ENCODE measurements around the gene SUB1.
"Not testable (repeated sequence)": the region's sequence is repeated elsewhere in the genome, so short reads cannot be mapped to it uniquely, and the experiment has no call there.

Gene SUB1

GRCh38 chr5:32600054-32600622, 14.8 kb downstream of the SUB1 start:
- DNase-seq (ENCODE audit: low read depth): no peak

DNA sequence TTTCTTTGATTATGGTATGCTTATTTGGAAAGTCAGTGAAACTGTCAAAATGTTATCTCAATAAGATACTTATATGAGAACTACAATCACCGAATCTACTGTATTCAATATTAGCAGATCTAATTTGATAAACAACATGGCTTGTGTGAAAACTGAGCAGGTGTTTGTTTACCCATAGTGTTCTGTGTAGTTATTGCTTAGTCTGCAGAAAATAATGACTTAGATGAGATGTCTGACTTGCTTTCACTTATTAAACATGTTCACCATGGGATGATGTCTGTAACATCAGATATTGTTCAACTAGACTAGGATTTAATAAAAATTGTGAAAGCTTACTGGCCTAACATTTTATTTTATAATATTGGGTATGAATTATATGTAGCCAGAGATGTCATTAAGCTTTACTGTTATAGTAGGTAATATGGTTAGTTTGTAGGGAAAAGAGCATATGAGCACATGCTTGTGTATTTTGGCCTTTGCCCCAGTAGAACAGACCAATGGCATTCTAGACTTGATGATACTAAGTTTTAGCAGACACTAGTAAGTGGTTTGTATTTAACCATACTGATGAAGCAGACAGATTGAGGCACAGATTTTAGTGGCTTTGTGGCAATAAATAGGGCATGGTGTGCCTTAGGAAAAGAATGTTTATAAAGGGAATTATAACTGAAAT, 16.4 kb downstream of the SUB1 start:
- no peak for DNase-seq (ENCODE audit: low read depth)

DNA sequence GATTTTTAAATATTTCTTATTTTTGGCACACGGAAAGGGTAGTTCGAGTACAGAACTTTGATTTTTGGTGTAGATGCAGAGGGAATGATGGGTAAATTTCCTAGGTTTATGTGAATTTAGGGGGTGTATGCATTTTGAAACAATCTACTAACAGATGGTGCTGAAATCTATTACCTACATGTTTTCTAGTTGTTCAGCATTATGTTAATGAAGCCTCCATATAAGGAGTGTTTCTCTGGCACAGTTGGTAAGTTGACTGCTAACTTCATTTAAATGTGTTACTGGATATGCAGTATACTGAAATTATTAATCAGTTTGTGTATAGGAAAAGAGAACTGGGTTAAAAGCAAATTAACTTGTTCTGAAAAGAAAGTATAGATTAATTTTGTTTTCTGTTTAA, 17.5 kb downstream of the SUB1 start:
- DNase-seq (ENCODE audit: low read depth): no peak

GRCh38 chr5:32604800-32605765, 19.7 kb downstream of the SUB1 start:
- DNase-seq (ENCODE audit: low read depth): no peak

DNA sequence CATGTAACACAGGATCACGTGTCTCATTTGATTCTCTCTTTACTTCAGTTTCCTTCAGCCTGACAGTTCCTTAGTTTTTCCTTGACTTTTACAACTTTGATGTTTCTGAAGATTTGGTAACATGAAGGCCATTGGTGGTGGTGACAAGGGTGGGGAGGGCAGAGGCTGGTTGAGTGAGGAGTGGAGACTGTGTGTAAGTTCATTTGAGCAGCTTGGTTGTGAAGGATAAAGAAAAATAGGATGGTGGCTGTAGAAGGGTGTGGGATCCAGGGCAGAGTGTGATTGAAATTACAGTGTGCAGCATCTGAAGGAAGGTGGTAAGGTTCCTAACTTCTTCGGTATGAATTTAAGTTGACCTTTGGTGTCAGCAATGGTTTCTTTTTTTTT, 20.4 kb downstream of the SUB1 start:
- no peak for DNase-seq (ENCODE audit: low read depth)

GRCh38 chr5:32612134-32612888, 27.0 kb downstream of the SUB1 start:
- no peak for DNase-seq (ENCODE audit: low read depth)

GRCh38 chr5:32613050-32613672, 27.8 kb downstream of the SUB1 start:
- DNase-seq (ENCODE audit: low read depth): peak; percentile 74

DNA sequence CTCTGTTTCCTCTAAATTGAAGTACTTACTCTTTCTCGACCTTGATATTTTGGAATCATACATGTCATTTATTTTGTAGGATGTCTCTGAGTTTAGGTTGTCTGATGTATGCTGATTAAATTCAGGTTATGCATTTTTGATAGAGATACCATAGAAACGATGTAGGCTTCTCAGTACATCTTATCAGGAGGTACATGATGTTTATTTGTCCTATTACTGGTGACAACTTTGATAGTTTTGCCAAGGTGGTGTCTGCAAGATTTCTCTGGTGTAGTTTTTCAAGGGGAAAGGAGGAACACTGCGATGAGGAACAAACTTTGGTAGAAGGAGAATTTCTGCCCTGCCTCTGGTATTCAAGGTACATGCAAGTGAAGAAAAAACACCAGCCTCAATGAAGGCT, 29.9 kb downstream of the SUB1 start:
- DNase-seq (ENCODE audit: low read depth): no peak

DNA sequence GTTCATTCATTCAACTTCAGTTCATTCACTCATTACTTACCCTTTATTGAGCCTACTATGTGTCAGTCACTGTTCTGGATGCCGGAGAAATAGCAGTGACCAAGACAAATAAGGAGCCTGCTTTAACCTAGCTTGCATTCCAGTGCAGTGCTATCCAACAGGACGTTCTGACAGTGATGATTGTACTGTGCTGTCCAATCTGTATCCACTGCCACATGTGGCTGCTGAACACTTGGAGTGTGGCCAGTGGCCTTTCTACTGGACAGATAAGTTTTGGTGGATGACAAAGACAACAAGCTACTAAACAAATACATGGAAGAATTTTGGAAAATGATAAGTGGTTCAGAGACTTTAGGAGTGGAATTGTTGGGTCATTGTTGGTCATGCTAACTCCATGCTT, 33.6 kb downstream of the SUB1 start:
- DNase-seq (ENCODE audit: low read depth): no peak

- no peak for DNase-seq (ENCODE audit: low read depth)
Measured at GRCh38 chr5:32621256-32621655, 35.9 kb downstream of the SUB1 start.

GRCh38 chr5:32625106-32625505, 39.7 kb downstream of the SUB1 start:
- DNase-seq (ENCODE audit: low read depth): no peak

DNA sequence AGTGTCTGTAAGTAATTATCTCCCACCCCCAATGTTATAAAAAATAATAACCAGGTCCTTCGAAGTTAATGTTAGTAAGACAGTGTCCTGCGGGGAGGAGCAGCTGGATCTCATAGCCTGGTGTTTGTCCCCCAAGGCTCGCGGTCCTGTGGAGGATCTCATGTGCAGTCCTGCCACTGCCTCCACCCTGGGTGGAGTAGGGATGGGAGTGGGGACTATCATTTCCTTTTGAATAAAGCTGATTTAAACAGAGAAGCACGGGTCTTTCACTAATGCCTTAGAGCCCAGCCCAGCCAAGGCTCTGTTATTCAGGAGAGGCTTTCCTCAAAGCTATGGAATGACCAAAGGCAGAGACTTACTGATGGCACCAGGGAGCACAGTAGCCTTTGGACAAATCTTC, 40.2 kb downstream of the SUB1 start:
- no peak for DNase-seq (ENCODE audit: low read depth)

DNA sequence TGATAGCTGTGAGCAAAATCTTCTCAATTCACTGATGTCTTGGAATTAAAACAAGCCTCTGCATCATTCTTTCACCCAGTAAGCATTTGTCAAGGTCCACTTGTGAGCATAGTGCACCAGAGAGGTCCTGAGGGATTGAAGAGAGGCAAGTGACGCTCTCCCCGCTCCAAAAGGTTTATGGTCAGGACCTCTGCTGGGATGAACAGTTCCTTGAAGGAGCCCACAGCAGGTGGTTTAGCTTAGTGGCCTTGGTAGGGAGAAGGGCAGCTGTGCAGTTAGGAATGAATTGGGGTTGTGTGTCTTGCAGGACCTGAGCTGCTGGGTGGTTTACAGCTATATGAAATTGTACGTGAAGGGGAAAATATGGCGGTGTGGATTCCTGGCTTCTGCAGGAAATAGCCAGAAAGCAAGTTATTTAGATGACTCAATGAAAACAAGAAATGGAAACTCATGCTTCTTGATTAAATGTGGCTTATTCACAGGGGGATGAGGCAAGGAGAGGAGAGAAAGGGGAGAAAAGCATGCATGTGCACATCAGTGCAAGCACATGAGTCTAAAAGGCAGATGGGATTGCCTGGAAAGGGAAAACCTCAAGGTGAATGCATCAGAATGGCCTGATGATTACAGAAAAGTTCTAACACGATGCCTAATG, 42.0 kb downstream of the SUB1 start:
- DNase-seq (ENCODE audit: low read depth): no peak

- DNase-seq (ENCODE audit: low read depth): no peak
Measured at GRCh38 chr5:32628049-32628844, 42.9 kb downstream of the SUB1 start.

DNA sequence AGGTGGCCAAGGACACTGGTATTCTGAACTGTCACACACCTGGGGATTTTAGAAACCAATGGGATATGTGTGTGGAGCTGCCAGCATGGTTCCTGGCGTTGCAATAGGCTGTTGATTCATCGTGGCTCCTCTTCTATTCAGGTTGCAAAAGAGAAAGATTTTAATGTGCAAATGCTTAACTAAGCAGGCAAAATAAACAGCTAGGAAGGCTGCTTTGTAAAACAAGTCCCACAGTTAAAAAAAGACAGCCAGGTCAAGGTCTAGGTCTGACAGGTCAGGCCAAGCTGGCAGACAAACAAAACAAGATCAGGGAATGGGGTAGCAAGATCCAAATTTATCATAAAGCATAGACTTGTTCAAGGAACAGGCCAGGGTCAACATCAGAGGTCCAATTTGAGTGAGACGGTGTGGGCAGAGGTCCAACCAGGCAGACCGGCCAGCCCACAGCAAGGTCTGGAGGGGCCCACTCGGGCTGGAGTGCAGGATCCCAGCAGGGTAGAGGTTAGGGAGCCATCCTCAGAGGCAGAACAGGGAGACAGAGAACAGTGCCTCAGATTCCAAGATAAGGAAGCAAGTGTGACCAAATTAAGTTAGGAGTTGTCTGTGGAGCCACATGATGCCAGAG, 45.6 kb downstream of the SUB1 start:
- no peak for DNase-seq (ENCODE audit: low read depth)

DNA sequence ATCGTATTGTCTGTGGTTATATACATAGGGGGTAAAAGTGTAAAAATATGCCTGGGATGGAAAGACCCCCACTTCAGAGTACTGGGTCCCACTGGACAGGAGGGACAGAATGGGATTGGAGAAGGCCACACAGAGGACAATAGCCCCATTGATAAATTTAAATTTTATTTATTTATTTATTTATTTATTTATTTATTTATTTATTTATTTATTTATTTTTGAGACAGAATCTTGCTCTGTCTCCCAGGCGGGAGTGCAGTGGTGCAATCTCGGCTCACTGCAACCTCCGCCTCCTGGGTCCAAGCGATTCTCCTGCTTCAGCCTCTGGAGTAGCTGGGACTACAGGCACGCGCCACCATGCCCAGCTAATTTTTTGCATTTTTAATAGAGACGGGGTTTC, 47.7 kb downstream of the SUB1 start:
- not testable (repeated sequence) for DNase-seq (ENCODE audit: low read depth)

- no peak for DNase-seq (ENCODE audit: low read depth)
Measured at GRCh38 chr5:32638309-32638708, 53.0 kb downstream of the SUB1 start.

- DNase-seq (ENCODE audit: low read depth): no peak
Measured at GRCh38 chr5:32639943-32640342, 54.6 kb downstream of the SUB1 start.

GRCh38 chr5:32642276-32643002, 57.1 kb downstream of the SUB1 start:
- no peak for DNase-seq (ENCODE audit: low read depth)
